Esophagus (tissue), 2 donors: ENCODE measurements around the gene WDR47. TPM values are rescaled to one million over a fixed set of nuclear protein-coding genes. Genes with fewer than 3 reads are reported as not detected.

ENCODE experiments used
- H3K27ac ChIP-seq, 2 donors: one replicate each; pipeline ENCODE4 v1.5.1; 2013; ENCODE audit warnings: low read depth in 2 of 2, mild to moderate bottlenecking in 2 of 2, inconsistent platforms in 1 of 2, low read length in 1 of 2, moderate library complexity in 1 of 2
- H3K27me3 ChIP-seq, 2 donors: one replicate each; pipeline ENCODE4 v1.6.1; 2013; ENCODE audit warnings: low read length in 2 of 2, control low read depth in 1 of 2, mild to moderate bottlenecking in 1 of 2; ENCODE audit not compliant: insufficient read depth in 2 of 2, control insufficient read depth in 1 of 2
- H3K36me3 ChIP-seq, 2 donors: one replicate each; pipeline ENCODE4 v1.6.1; 2013; ENCODE audit warnings: low read length in 1 of 2; ENCODE audit not compliant: control insufficient read depth in 2 of 2, insufficient read depth in 2 of 2
- H3K4me1 ChIP-seq, 2 donors: one replicate each; pipeline ENCODE4 v1.6.1; 2013; ENCODE audit warnings: low read length in 1 of 2; ENCODE audit not compliant: control insufficient read depth in 2 of 2, insufficient read depth in 2 of 2
- H3K4me3 ChIP-seq, 2 donors: one replicate each; pipeline ENCODE4 v1.5.1; 2013; ENCODE audit warnings: low read length in 2 of 2, mild to moderate bottlenecking in 2 of 2, low read depth in 1 of 2, moderate library complexity in 1 of 2
- H3K9me3 ChIP-seq, 2 donors: one replicate each; pipeline ENCODE4 v1.6.1; 2013; ENCODE audit warnings: mild to moderate bottlenecking in 2 of 2, low read depth in 1 of 2, low read length in 1 of 2, moderate library complexity in 1 of 2; ENCODE audit not compliant: control insufficient read depth in 2 of 2, insufficient read depth in 1 of 2
- WGBS, 2 donors: extraction: QIAGEN DNeasy Blood & Tissue Kit; methylation state at CpG; one replicate each; pipeline ENCODE4 v1.1.7; 2013; 5-methylcytosine and 5-hydroxymethylcytosine counted together
- polyA plus RNA-seq, 2 donors: library from polyadenylated mRNA; stranded (reverse); fragments of 200-250 nt; gene quantifications; one replicate each; pipeline ENCODE4 v1.2.3, GENCODE V29; 2013
- donor health status: healthy with polysubstance abuse.
- donor health status: Bipolar disorder and iron deficiency.

Gene WDR47
- polyA plus RNA-seq, 2 donors: 6.4 to 8.4 TPM

GRCh38 chr1:108983114-108983513, 58.8 kb downstream of the WDR47 start:
- H3K27me3 ChIP-seq: no peaks in the 10 kb centered on the region
- no peak overlapping the region for H3K27ac ChIP-seq
- WGBS, 2 donors: 85 to 89% methylated on average over 4 of the region's 4 CpGs
- no peak overlapping the region for H3K4me3 ChIP-seq
- no peaks in the 10 kb centered on the region for H3K4me1 ChIP-seq
- no peaks in the 10 kb centered on the region for H3K9me3 ChIP-seq
- H3K36me3 ChIP-seq: peaks cover 0 to 7% of the 10 kb centered on the region in 2 donors

GRCh38 chr1:108976658-108977057, 65.2 kb downstream of the WDR47 start:
- no peaks in the 10 kb centered on the region for H3K4me1 ChIP-seq
- no peaks in the 10 kb centered on the region for H3K27me3 ChIP-seq
- WGBS, 2 donors: 77 to 86% methylated on average over 4 of the region's 4 CpGs
- H3K27ac ChIP-seq: no peak overlapping the region
- no peaks in the 10 kb centered on the region for H3K9me3 ChIP-seq
- H3K4me3 ChIP-seq: no peak overlapping the region
- H3K36me3 ChIP-seq: peaks cover 0 to 3% of the 10 kb centered on the region in 2 donors

DNA sequence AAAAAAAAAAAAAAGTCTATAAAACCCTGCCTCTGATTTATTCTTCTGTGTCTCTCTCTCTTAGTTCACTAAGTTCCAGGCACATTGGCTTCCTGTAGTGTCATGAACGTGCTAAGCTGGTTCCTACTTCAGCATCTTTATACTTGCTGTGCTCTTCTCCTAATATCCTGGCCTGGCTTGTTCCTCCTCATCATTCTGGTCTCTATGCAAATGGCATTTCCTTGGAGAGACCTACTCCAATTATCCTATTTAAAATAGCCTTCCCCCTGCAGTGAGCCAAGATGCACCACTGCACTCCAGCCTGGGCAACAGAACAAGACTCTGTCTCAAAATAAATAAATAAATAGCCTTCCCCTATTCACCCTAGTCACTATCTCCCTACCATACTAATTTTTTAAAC, 69.0 kb downstream of the WDR47 start:
- H3K4me3 ChIP-seq: no peak overlapping the region
- H3K4me1 ChIP-seq: no peaks in the 10 kb centered on the region
- H3K9me3 ChIP-seq: no peaks in the 10 kb centered on the region
- no peaks in the 10 kb centered on the region for H3K27me3 ChIP-seq
- H3K36me3 ChIP-seq: peaks cover 5% of the 10 kb centered on the region in 2 donors
- WGBS, 2 donors: 95 to 98% methylated on average over 1 of the region's 1 CpG
- no peak overlapping the region for H3K27ac ChIP-seq

DNA sequence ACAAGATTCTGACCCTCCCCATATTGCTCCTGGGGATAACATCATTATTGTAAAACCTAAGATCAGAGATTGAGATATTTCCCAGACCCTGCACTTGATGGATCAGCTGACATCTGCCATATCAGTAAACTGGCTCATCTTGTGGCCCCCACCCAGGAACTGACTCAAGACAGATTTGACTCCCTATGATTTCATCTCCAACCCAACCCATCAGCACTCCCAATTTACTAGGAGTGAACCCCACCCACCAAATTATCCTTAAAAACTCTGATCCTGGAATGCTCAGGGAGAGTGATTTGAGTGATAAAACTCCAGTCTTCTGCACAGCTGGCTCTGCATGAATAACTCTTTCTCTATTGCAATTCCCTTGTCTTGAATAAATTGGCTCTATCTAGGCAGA, 72.6 kb downstream of the WDR47 start:
- Histone ChIP-seq H3K27me3 (no peaks in the 10 kb centered on the region), H3K27ac (no peak overlapping the region), H3K4me1 (no peaks in the 10 kb centered on the region), H3K9me3 (no peaks in the 10 kb centered on the region), H3K4me3 (no peak overlapping the region), H3K36me3 (peaks cover 5% of the 10 kb centered on the region in 2 donors)

- Histone ChIP-seq H3K27ac (peak within 1 kb of the TSS; percentile 99 to 100), H3K36me3 (no peaks in the 10 kb centered on the region), H3K9me3 (no peaks in the 10 kb centered on the region), H3K27me3 (no peaks in the 10 kb centered on the region), H3K4me3 (peak within 1 kb of the TSS; percentile 83 to 90), H3K4me1 (no peaks in the 10 kb centered on the region)
- WGBS, 2 donors: 0% methylated on average over 63 to 72 of the region's 72 CpGs
Observed at GRCh38 chr1:108963052-108963686, 78.7 kb downstream of the WDR47 start, which contains the start of gene CLCC1. TSS of gene CLCC1 (minus strand) at chr1:108963484. CDS start at chr1:108950437, 13,047 bp downstream.

- Histone ChIP-seq H3K27me3 (no peaks in the 10 kb centered on the region), H3K9me3 (no peaks in the 10 kb centered on the region), H3K27ac (peak overlapping the region; percentile 99 to 100), H3K36me3 (no peaks in the 10 kb centered on the region), H3K4me3 (peak overlapping the region; percentile 83 to 90), H3K4me1 (no peaks in the 10 kb centered on the region)
- 8 to 10% methylated on average over 12 of the region's 12 CpGs for WGBS, 2 donors
Observed at GRCh38 chr1:108962681-108963051, 79.2 kb downstream of the WDR47 start.

GRCh38 chr1:108961752-108962486, 80.0 kb downstream of the WDR47 start:
- Histone ChIP-seq H3K9me3 (no peaks in the 10 kb centered on the region), H3K4me1 (no peaks in the 10 kb centered on the region), H3K27me3 (no peaks in the 10 kb centered on the region), H3K27ac (peak overlapping the region; percentile 52 to 100), H3K36me3 (no peaks in the 10 kb centered on the region), H3K4me3 (peak overlapping the region in 1 of 2 donors; percentile 83)
- WGBS, 2 donors: 73 to 76% methylated on average over 15 of the region's 15 CpGs

DNA sequence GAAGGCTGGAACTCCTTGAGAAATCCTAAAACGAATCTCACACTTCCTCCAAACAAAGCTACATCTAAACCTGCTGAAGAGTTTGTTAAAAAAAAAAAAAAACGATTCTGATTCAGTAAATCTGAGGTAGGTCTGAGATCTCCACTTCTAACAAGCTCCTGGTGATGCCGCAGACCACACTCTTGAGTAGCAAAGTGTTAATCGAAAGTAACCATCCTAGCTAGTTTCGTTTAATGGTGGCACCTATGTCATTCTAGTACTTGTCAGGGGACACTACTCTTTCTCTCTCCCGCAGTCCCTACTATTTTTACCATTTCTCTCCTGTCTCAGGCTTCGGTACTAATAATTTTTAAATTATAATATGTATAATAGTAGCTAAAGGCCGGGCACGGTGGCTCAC, 80.7 kb downstream of the WDR47 start:
- no peak overlapping the region for H3K4me3 ChIP-seq
- H3K9me3 ChIP-seq: no peaks in the 10 kb centered on the region
- H3K4me1 ChIP-seq: no peaks in the 10 kb centered on the region
- 80 to 84% methylated on average over 9 of the region's 9 CpGs for WGBS, 2 donors
- no peak overlapping the region for H3K27ac ChIP-seq
- H3K36me3 ChIP-seq: no peaks in the 10 kb centered on the region
- no peaks in the 10 kb centered on the region for H3K27me3 ChIP-seq

- Histone ChIP-seq H3K4me3 (no peak overlapping the region), H3K36me3 (no peaks in the 10 kb centered on the region), H3K4me1 (no peaks in the 10 kb centered on the region), H3K9me3 (no peaks in the 10 kb centered on the region), H3K27ac (no peak overlapping the region), H3K27me3 (no peaks in the 10 kb centered on the region)
- WGBS, 2 donors: 96 to 98% methylated on average over 5 of the region's 5 CpGs
Observed at GRCh38 chr1:108960719-108961118, 81.2 kb downstream of the WDR47 start.

DNA sequence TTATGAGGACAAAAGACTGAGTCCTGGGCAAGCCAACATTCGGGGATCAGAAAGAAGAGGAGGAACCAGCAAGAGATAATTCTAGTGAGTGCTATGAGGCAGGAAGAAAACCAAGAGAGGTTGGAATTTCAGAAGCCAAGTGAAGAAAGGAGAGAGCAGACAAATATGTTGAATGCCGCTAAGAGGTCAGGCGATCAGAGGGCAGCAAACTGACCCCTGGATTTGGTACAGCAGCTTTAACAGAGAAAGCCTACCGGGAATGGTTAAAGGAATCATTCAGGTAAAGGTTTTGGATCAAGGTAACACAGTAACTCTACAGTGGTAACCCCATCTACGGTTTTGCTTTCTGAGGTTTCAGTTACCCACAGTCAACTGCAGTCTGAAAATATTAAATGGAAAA, 84.0 kb downstream of the WDR47 start:
- Histone ChIP-seq H3K4me1 (no peaks in the 10 kb centered on the region), H3K9me3 (no peaks in the 10 kb centered on the region), H3K4me3 (no peak overlapping the region), H3K36me3 (peaks cover 3% of the 10 kb centered on the region in 2 donors), H3K27me3 (no peaks in the 10 kb centered on the region), H3K27ac (no peak overlapping the region)
- 94% methylated on average over 5 of the region's 5 CpGs for WGBS, 2 donors
